Left hindlimb (tissue), 1 donor: ENCODE data around the gene PYGO2.
"Not testable (repeated sequence)": the region's sequence is repeated elsewhere in the genome, so short reads cannot be mapped to it uniquely, and the experiment has no call there.

ENCODE experiments used
- DNase-seq: peaks from one replicate; pipeline ENCODE4 v3.0.0-alpha.2; 2018

PYGO2 gene

GRCh38 chr1:154940651-154941194 lies 20.9 kb downstream of the PYGO2 start:
- no peak for DNase-seq

DNA sequence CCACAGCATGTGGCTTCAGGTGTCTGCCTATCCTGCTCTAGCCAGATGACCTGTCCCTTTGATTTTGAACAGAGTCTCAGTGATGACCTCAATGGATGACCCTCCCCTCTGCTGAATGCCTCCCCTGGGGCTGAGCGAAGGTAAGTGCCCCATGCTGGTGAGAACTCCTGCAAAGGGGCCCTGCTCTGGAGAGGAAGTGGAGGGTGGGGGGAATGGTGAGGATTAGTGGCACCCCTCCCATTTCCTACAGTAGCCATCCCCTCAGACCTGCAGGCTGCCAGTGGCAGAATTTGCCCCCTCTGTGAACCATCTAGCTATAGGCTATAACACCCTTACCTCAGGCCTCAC lies 21.4 kb downstream of the PYGO2 start:
- DNase-seq, result no peak

DNA sequence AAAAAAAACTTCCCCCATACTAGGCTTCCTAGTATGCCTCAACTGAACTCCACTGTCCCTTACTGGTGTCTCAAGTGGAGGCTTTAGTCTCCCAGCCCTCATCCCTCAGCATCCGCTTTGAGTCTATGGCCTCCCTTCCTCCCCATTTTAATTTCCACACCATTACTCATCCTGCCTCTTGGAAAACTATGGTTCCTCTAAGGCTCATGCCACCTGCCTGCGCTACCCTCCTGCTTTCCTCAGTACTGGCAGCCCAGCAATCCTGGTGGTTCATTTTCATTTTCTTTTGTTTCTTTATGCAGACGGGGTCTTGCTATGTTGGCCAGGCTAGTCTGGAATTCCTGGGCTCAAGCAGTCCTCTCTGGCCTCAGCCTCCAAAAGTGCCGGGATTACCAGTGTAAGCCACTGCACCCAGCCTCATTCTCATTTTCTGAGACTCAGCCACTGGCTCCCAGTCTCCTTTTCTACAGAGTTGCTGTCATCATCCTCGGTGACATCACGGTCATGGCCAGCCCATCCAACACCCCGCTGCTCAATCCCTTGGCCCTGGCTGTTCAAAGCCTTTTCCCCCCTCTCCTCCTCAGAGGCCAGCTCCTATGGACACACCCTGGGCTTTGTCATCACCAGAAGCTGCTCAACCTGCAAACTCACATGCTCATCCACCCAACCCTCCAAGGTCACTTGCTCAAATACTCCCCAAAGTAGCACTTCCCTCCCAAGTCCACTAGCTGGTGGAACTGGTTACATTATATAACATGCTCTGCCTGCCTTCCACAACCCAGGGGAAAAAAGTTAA lies 22.8 kb downstream of the PYGO2 start:
- no peak for DNase-seq

- no peak for DNase-seq
These were observed 23.6 kb downstream of the PYGO2 start for GRCh38 chr1:154937988-154938386.

GRCh38 chr1:154937085-154937987 lies 24.2 kb downstream of the PYGO2 start:
- peak; percentile 94 for DNase-seq

DNA sequence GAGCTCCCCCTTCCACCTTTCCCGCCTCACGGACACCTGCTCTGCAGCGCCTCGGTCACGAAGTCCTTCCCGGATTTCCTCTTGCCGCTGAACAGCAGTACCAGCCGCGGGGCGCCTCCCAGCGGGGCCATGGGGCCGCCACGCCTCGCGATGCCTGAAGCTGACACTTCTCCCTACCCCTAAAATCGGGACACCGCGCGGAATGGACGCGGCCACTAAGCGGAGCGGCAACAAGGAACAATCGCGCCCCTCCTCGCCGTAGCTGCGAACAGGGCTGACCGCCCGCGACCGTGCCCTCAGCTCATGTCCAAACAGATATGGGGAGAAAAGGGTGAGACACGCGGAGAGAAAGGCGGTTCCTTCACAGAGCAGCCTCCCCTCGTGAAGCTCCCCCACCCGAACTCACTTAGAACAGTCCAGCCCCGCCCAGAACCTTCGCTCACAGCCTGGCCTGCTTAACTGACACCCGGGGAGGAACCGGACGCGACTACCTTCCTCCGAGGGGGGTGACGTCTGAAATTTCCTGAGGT lies 25.0 kb downstream of the PYGO2 start, which contains the start of gene PMVK:
Gene PMVK, minus strand, starts transcription at position 165 of the 530 bp plus-strand sequence. Its CDS starts 34 bp downstream, at position 131.
- DNase-seq, result peak; percentile 96

DNA sequence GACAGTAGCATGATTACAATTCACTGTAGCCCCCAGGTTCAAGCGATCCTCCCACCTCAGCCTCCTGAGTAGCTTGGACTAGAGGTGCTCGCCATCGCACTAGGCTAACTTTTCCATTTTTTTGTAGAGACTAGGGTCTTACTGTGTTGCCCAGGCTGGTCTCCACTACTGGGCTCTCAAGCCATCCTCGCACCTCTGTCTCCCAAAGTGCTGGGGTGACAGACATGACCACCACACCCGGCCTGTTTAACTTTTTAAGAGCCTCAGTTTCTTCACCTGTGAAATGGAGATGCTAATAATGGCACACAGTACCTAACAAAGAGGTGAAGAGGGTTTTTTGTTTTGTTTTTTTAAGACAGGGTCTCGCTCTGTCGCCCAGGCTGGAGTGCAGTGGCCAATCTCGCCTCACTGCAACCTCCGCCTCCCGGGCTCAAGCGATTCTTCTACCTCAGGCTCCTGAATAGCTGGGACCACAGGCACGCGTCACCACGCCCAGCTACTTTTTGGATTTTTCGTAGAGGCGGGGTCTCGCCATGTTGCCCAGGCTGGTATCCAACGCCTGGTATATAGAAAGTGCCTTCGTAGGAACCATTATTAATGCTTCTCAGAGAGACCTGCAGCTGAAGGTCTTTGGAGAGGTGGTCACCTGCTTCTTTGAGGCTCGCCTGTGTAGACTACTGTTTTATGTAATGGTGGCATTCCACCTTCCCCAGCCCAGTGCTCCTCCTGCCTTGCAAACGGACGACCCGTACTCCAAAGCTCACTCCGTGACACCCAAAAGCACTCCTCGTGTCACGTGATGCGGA lies 25.6 kb downstream of the PYGO2 start:
- DNase-seq, result no peak

- no peak for DNase-seq
These were observed 27.1 kb downstream of the PYGO2 start for GRCh38 chr1:154934358-154934948.

- no peak for DNase-seq
These were observed 29.6 kb downstream of the PYGO2 start for GRCh38 chr1:154931940-154932487.

- no peak for DNase-seq
These were observed 35.4 kb downstream of the PYGO2 start for GRCh38 chr1:154926201-154926600.

DNA sequence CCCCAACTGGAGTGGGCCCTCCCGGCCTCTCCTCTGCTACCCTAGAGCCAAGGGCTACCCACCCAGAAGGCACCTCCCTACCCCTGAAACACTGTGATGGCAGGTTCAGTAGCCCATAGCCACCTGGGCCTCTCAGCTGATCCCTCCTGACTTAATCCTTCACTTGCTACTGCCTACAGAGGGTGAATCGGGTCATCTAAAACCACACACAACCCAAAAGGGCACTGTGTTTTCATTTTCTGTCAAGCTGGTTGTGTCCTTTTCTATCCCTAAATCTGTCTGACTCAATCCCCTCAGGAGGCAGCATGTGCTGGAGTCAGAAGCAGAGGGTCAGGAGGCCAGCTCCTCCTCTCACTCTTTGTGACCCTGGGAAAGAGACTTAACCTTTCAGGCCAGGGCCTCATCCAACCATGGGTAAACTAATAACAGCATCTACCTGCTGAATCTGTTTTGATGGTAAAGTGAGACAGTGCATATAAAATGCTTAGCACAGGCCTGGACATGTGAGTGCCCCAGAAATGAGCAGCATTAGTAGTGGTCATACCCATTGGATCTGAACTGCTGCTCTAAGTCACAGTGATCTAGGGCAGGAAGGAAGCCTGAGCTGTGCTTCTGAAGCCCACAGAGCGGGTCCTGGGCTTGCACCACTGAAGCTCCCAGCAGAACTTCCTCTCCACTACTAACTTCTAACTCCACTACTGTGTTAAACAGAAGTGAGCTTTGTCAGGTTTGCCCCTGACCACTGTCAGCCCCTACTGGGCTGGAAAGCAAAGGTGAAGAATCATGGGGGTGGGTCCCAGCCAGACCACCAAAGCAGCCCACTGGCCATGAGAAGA lies 36.0 kb downstream of the PYGO2 start:
- DNase-seq, result no peak

DNA sequence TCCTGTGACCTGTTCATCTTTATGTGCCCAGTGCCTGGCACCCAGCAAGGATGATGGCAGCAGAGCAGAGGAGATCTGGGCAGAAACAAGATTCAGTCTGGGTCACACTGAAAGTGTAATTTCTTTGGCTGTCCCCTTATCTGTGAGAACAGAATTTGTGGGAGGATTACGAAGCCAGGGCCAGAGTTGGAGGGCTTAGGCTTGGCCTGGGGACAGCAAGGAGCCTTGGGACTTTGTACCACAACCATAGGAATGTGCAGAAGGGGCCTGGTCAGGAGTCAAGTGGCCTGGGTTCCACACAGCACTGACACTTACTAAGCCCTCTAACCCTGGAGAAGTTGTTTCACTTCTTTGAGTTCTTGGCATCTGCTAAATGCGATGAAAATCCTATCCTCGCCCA lies 37.9 kb downstream of the PYGO2 start:
- no peak for DNase-seq

- DNase-seq, result no peak
These were observed 48.3 kb downstream of the PYGO2 start for GRCh38 chr1:154913273-154913672.

DNA sequence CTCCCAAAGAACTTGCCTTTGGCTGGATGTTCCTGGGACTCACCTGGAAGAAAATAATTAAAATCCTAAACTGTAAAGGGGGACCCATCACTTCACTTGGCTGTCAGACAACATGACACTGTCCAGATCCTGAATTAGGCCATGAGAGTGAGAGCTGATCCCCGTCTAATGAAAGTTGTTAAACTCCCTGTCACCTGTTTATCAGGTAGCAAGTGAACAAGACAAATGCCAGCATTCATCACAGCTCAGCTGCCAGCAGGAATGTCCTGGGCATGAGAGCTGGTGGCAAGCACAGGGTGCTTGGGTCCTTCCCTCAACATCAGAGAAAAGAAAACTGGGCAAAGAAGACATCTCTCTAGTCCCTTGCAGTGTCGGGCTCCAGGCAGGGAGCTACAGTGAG lies 48.8 kb downstream of the PYGO2 start:
- DNase-seq, result no peak

DNA sequence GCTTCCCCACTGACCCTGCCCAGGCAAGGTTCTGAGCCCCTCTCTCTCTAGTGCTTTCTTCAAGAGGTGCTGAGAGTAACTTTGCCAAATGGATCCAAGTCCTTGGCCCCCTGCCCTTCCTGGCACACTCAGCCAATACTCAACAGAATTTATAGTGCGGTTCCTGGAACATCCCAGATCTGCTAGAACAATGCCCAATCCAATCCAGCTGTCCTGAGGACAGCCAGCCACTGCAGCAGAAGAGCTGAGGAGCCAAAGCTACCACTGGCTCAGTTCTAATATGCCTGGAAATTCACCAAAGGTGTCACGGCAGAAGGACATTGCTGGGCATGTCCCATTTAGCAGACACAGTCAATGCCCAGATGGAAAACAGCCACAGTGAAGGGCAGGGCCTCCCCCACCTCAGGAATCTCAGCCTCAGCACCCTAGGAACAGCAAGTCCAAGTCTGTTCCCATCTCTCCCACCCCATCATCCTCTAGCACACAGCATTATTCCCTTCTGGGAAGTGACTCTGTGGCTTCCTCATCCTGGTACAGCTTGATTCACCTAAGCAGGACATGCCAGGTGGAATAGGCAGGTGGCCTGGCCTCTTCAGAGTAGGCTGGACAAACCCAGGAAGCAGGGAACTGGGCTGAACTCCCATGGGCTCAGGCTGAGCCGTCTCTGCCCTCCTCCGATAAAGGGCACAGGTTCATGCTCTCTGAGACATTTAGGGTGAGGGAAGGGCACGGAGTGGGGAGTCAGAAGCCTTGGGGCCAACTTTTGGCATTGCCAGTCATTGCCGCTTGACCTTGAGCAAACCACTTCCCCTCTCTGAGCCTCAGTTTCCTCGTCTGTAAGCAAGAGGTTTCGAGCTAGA lies 49.7 kb downstream of the PYGO2 start:
- DNase-seq, result no peak

GRCh38 chr1:154910851-154911250 lies 50.7 kb downstream of the PYGO2 start:
- no peak for DNase-seq

GRCh38 chr1:154908937-154909336 lies 52.6 kb downstream of the PYGO2 start:
- DNase-seq, result no peak

- not testable (repeated sequence) for DNase-seq
These were observed 53.5 kb downstream of the PYGO2 start for GRCh38 chr1:154908129-154908528.
